HCT116 (cell line): Measurements from ENCODE around the gene ZFP36. TPM values are rescaled to one million over a fixed set of nuclear protein-coding genes. Genes with fewer than 3 reads are reported as not detected.

Experiments used
- ATAC-seq: fragments of 200-7000 bp; cut with Tn5 transposase; 2 replicates; pipeline ENCODE4 v1.9.1; 2020; ENCODE audit warnings: mild to moderate bottlenecking, moderate library complexity
- BruUV-seq: library from RNA; stranded (reverse); fragments of 400-500 nt; replicated peaks from 2 replicates; lab custom pipeline; 2021; lab: Mats Ljungman, UMichigan
- CTCF ChIA-PET: fragments of 300-600 bp; sonication (Branson Sonifier 250); formaldehyde crosslinking; loops from one replicate; lab custom pipeline; 2021; ENCODE audit warnings: antibody characterized with exemption; lab: Charles Lee
- POLR2A ChIA-PET: fragments of 300-600, 350-600 bp; sonication (Branson Sonifier 250); formaldehyde crosslinking; loops from one replicate; lab custom pipeline; 2021; ENCODE audit warnings: antibody characterized with exemption; lab: Charles Lee
- RAD21 ChIA-PET, 2 experiments: fragments of 300-600 bp; sonication (Branson Sonifier 250); formaldehyde crosslinking; loops; one replicate each; lab custom pipeline; 2023; ENCODE audit warnings: low total read pairs in 2 of 2; ENCODE audit not compliant: uncharacterized antibody in 2 of 2, unreplicated experiment in 2 of 2, low non-redundant PET in 1 of 2; lab: Charles Lee
- DNase-seq: peaks from one replicate; pipeline ENCODE4 v3.0.0-alpha.2; 2010; ENCODE audit warnings: low read depth, low spot score
- H2AFZ ChIP-seq: fragments of 200-600 bp; shearing (Covaris generic), sonication (generic); 2 replicates; pipeline ENCODE4 v1.6.1; 2017; ENCODE audit warnings: low read depth, mixed run types, mixed read lengths, antibody characterized with exemption, low read length; ENCODE audit not compliant: poor library complexity, severe bottlenecking
- H3K27ac ChIP-seq: 2 replicates; pipeline ENCODE4 v1.5.1; 2012; ENCODE audit warnings: low read depth, low read length
- H3K27me3 ChIP-seq: fragments of 200-600 bp; sonication (generic); 2 replicates; pipeline ENCODE4 v1.6.1; 2016; ENCODE audit warnings: mixed run types, low read length, mixed read lengths; ENCODE audit not compliant: insufficient read depth
- H3K36me3 ChIP-seq, 2 experiments: fragments of 200-500 bp in 1 of 2; fragments of 200-600 bp in 1 of 2; sonication (Bioruptor generic) in 1 of 2; sonication (generic) in 1 of 2; 2 replicates each; pipeline versions ENCODE4 v1.5.1 to v1.6.1; 2014 to 2016; ENCODE audit warnings: low read length in 2 of 2, inconsistent platforms in 1 of 2, mixed read lengths in 1 of 2, mixed run types in 1 of 2; ENCODE audit not compliant: insufficient read depth in 2 of 2, control insufficient read depth in 1 of 2
- H3K4me1 ChIP-seq, 2 experiments: fragments of 200-600 bp in 1 of 2; sonication (generic) in 1 of 2; 2 replicates each; pipeline versions ENCODE4 v1.5.1 to v1.6.1; 2012 to 2017; ENCODE audit warnings: low read length in 2 of 2, inconsistent platforms in 1 of 2, mild to moderate bottlenecking in 1 of 2, mixed read lengths in 1 of 2, mixed run types in 1 of 2, moderate library complexity in 1 of 2; ENCODE audit not compliant: insufficient read depth in 2 of 2, control insufficient read depth in 1 of 2
- H3K4me2 ChIP-seq: fragments of 200-600 bp; sonication (generic); 2 replicates; pipeline ENCODE4 v1.6.1; 2017; ENCODE audit warnings: mixed run types, low read length, mixed read lengths
- H3K4me3 ChIP-seq, 2 experiments: fragments of 200-600 bp in 1 of 2; sonication (generic) in 1 of 2; replicated peaks in 1 of 2; 2 replicates each; pipeline ENCODE4 v1.5.1; 2011 to 2016; ENCODE audit warnings: low read length in 2 of 2, control low read depth in 1 of 2, low read depth in 1 of 2, mild to moderate bottlenecking in 1 of 2, mixed read lengths in 1 of 2, mixed run types in 1 of 2
- H3K79me2 ChIP-seq: fragments of 200-600 bp; sonication (generic); 2 replicates; pipeline ENCODE4 v1.6.1; 2017; ENCODE audit warnings: mild to moderate bottlenecking, mixed run types, low read length, moderate library complexity, mixed read lengths; ENCODE audit not compliant: insufficient read depth
- H3K9ac ChIP-seq: fragments of 200-600 bp; sonication (generic); 2 replicates; pipeline ENCODE4 v1.6.1; 2016; ENCODE audit warnings: low read length, mixed read lengths
- H3K9me2 ChIP-seq: fragments of 200-600 bp; sonication (generic), shearing (Covaris generic); 2 replicates; pipeline ENCODE4 v1.6.1; 2017; ENCODE audit warnings: mixed run types, mild to moderate bottlenecking, moderate library complexity; ENCODE audit not compliant: insufficient read depth
- H3K9me3 ChIP-seq, 2 experiments: fragments of 200-500 bp in 1 of 2; fragments of 200-600 bp in 1 of 2; sonication (Bioruptor generic) in 1 of 2; sonication (generic) in 1 of 2; 2 replicates each; pipeline ENCODE4 v1.6.1; 2014 to 2017; ENCODE audit warnings: low read length in 2 of 2, mixed read lengths in 2 of 2, inconsistent platforms in 1 of 2, low read depth in 1 of 2, mild to moderate bottlenecking in 1 of 2, mixed run types in 1 of 2, moderate library complexity in 1 of 2; ENCODE audit not compliant: control insufficient read depth in 1 of 2, insufficient read depth in 1 of 2
- H4K20me1 ChIP-seq: fragments of 200-600 bp; sonication (generic), shearing (Covaris generic); 2 replicates; pipeline ENCODE4 v1.6.1; 2017; ENCODE audit warnings: mixed run types, mild to moderate bottlenecking, moderate library complexity; ENCODE audit not compliant: insufficient read depth
- CBX3 ChIP-seq: IDR thresholded peaks from 2 replicates; pipeline ENCODE4 v1.6.1; 2012; ENCODE audit warnings: low read depth
- CEBPB ChIP-seq: IDR thresholded peaks from 2 replicates; pipeline ENCODE4 v1.6.1; 2012; ENCODE audit warnings: low read depth
- EGR1 ChIP-seq: IDR thresholded peaks from 2 replicates; pipeline ENCODE4 v1.6.1; 2012; ENCODE audit warnings: low read depth
- ELF1 ChIP-seq: IDR thresholded peaks from 2 replicates; pipeline ENCODE4 v1.6.1; 2012; ENCODE audit warnings: low read depth, borderline replicate concordance
- EZH2 ChIP-seq: fragments of 200-600 bp; sonication (generic); IDR thresholded peaks from 2 replicates; pipeline ENCODE4 v1.6.1; 2017; ENCODE audit warnings: antibody characterized with exemption, mixed run types
- EZH2phosphoT487 ChIP-seq: fragments of 200-600 bp; IDR thresholded peaks from 2 replicates; pipeline ENCODE4 v1.6.1; 2018; ENCODE audit warnings: antibody characterized with exemption, borderline replicate concordance
- FOSL1 ChIP-seq: IDR thresholded peaks from 2 replicates; pipeline ENCODE4 v1.6.1; 2012; ENCODE audit warnings: low read depth
- JUND ChIP-seq: IDR thresholded peaks from 2 replicates; pipeline ENCODE4 v1.6.1; 2012
- POLR2A ChIP-seq: IDR thresholded peaks from 2 replicates; pipeline ENCODE4 v1.7.0; 2011; ENCODE audit warnings: borderline replicate concordance; ENCODE audit not compliant: insufficient read depth, insufficient read length; ENCODE audit errors: extremely low read depth
- POLR2AphosphoS5 ChIP-seq: IDR thresholded peaks from 2 replicates; pipeline ENCODE4 v1.6.1; 2011; ENCODE audit warnings: mild to moderate bottlenecking, low read depth, low read length, moderate library complexity
- SIN3A ChIP-seq: IDR thresholded peaks from 2 replicates; pipeline ENCODE4 v1.6.1; 2012; ENCODE audit warnings: low read depth
- SRF ChIP-seq: IDR thresholded peaks from 2 replicates; pipeline ENCODE4 v1.6.1; 2012; ENCODE audit warnings: low read depth
- TCF7L2 ChIP-seq: IDR thresholded peaks from 2 replicates; pipeline ENCODE4 v1.7.0; 2011; ENCODE audit warnings: borderline replicate concordance, inconsistent platforms; ENCODE audit not compliant: insufficient read depth, insufficient read length; ENCODE audit errors: extremely low read depth
- YY1 ChIP-seq: IDR thresholded peaks from 2 replicates; pipeline ENCODE4 v1.6.1; 2011; ENCODE audit warnings: low read length, low read depth, moderate library complexity, mild to moderate bottlenecking; ENCODE audit not compliant: insufficient replicate concordance; ENCODE audit errors: extremely low read depth
- ZFX ChIP-seq: fragments of 450-650 bp; IDR thresholded peaks from 2 replicates; pipeline ENCODE4 v1.6.1; 2017
- intact Hi-C: fragments of 100-400 bp; cut with micrococcal nuclease; formaldehyde crosslinking; loops from 2 replicates; pipeline ENCODE4 v1.10.0; 2022
- total RNA-seq: library from RNA; stranded (reverse); gene quantifications from one replicate; pipeline ENCODE4 v1.2.1, GENCODE V29; 2021; ENCODE audit not compliant: unreplicated experiment
- TF ChIP-seq, protein P1 (sequence below), 3 experiments: fragments of 200-600 bp in 1 of 3; sonication (generic) in 1 of 3; IDR thresholded peaks in 2 of 3; conservative IDR thresholded peaks in 1 of 3; 2 replicates each; pipeline ENCODE4 v1.5.1; 2012 to 2017; ENCODE audit warnings: low read depth in 2 of 3, low read length in 2 of 3, antibody characterized with exemption in 1 of 3, borderline replicate concordance in 1 of 3, control low read depth in 1 of 3, mild to moderate bottlenecking in 1 of 3, mixed read lengths in 1 of 3, mixed run types in 1 of 3, moderate library complexity in 1 of 3; ENCODE audit not compliant: insufficient read depth in 1 of 3
- TF ChIP-seq, protein P2 (sequence below): IDR thresholded peaks from 2 replicates; pipeline ENCODE4 v1.6.1; 2012
- TF ChIP-seq, protein P3 (sequence below): IDR thresholded peaks from 2 replicates; pipeline ENCODE4 v1.6.1; 2012; ENCODE audit warnings: low read depth
- TF ChIP-seq, protein P4 (sequence below): IDR thresholded peaks from 2 replicates; pipeline ENCODE4 v1.6.1; 2012

Gene ZFP36
- total RNA-seq, 1 experiment from 2014 or later: 131 TPM

DNA sequence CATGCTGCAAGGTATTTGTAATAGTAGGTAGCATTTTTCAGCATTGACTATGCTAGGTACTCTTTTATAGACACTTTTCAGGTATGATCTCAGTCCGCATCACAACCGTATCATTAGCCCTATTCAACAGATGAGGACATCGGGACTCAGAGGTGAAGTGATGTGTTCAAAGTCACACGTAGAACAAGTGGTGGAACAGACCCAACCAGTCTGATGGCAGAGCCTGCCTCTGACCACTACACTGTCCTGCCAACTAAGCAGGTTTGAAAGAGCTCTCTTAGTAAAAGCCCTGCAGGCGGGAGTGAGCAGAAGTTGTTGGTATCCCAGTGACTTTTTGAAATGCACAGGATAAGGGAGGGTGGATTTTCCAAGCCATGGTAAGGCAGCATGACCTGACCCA lies 35.9 kb upstream of the ZFP36 start:
- ATAC-seq (no peak), DNase-seq (no peak)
- ChIA-PET CTCF (no interaction called here), POLR2A (interaction anchor here (0.6 kb wide), 1 partner anchor 1104 kb away, joined by 3 read pairs; no protein-coding TSS in a partner anchor), RAD21 (no interaction called here)
- intact Hi-C loops: no loop called here
- no TSS peak for BruUV-seq
- H3K4me3 ChIP-seq: no peak overlapping the region
- no peaks in the 10 kb centered on the region for H4K20me1 ChIP-seq
- H3K27ac ChIP-seq: no peak overlapping the region
- H3K4me2 ChIP-seq: no peak overlapping the region
- no peaks in the 10 kb centered on the region for H3K79me2 ChIP-seq
- H3K4me1 ChIP-seq: no peaks in the 10 kb centered on the region
- TF ChIP-seq, protein P1, sequence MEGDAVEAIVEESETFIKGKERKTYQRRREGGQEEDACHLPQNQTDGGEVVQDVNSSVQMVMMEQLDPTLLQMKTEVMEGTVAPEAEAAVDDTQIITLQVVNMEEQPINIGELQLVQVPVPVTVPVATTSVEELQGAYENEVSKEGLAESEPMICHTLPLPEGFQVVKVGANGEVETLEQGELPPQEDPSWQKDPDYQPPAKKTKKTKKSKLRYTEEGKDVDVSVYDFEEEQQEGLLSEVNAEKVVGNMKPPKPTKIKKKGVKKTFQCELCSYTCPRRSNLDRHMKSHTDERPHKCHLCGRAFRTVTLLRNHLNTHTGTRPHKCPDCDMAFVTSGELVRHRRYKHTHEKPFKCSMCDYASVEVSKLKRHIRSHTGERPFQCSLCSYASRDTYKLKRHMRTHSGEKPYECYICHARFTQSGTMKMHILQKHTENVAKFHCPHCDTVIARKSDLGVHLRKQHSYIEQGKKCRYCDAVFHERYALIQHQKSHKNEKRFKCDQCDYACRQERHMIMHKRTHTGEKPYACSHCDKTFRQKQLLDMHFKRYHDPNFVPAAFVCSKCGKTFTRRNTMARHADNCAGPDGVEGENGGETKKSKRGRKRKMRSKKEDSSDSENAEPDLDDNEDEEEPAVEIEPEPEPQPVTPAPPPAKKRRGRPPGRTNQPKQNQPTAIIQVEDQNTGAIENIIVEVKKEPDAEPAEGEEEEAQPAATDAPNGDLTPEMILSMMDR (IDR thresholded peaks at IDR 0.05 in 2 of 3, conservative IDR thresholded peaks at IDR 0.05 in 1 of 3; ENCODE audit: borderline replicate concordance in 1 of 3, insufficient read depth in 1 of 3, low read depth in 2 of 3, low read length in 2 of 3): no peak
- TF ChIP-seq POLR2A: no peak
- no peak for TF ChIP-seq SIN3A
- TF ChIP-seq, protein P2, sequence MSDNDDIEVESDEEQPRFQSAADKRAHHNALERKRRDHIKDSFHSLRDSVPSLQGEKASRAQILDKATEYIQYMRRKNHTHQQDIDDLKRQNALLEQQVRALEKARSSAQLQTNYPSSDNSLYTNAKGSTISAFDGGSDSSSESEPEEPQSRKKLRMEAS: no peak
- TF ChIP-seq YY1: no peak
- TF ChIP-seq ZFX: no peak
- TF ChIP-seq EZH2phosphoT487: no peak
- TF ChIP-seq EGR1: no peak
- TF ChIP-seq POLR2AphosphoS5: no peak
- TF ChIP-seq CEBPB: no peak
- TF ChIP-seq, protein P3, sequence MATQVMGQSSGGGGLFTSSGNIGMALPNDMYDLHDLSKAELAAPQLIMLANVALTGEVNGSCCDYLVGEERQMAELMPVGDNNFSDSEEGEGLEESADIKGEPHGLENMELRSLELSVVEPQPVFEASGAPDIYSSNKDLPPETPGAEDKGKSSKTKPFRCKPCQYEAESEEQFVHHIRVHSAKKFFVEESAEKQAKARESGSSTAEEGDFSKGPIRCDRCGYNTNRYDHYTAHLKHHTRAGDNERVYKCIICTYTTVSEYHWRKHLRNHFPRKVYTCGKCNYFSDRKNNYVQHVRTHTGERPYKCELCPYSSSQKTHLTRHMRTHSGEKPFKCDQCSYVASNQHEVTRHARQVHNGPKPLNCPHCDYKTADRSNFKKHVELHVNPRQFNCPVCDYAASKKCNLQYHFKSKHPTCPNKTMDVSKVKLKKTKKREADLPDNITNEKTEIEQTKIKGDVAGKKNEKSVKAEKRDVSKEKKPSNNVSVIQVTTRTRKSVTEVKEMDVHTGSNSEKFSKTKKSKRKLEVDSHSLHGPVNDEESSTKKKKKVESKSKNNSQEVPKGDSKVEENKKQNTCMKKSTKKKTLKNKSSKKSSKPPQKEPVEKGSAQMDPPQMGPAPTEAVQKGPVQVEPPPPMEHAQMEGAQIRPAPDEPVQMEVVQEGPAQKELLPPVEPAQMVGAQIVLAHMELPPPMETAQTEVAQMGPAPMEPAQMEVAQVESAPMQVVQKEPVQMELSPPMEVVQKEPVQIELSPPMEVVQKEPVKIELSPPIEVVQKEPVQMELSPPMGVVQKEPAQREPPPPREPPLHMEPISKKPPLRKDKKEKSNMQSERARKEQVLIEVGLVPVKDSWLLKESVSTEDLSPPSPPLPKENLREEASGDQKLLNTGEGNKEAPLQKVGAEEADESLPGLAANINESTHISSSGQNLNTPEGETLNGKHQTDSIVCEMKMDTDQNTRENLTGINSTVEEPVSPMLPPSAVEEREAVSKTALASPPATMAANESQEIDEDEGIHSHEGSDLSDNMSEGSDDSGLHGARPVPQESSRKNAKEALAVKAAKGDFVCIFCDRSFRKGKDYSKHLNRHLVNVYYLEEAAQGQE: no peak
- no peak for TF ChIP-seq SRF
- TF ChIP-seq JUND: no peak
- TF ChIP-seq EZH2: no peak
- TF ChIP-seq TCF7L2: no peak
- TF ChIP-seq FOSL1: no peak
- TF ChIP-seq CBX3: no peak
- no peak for TF ChIP-seq ELF1
- TF ChIP-seq, protein P4, sequence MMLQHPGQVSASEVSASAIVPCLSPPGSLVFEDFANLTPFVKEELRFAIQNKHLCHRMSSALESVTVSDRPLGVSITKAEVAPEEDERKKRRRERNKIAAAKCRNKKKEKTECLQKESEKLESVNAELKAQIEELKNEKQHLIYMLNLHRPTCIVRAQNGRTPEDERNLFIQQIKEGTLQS: no peak
- H3K9me3 ChIP-seq: no peaks in the 10 kb centered on the region
- peaks cover 26 to 46% of the 10 kb centered on the region in 2 experiments for H3K36me3 ChIP-seq
- no peaks in the 10 kb centered on the region for H3K27me3 ChIP-seq
- H3K9me2 ChIP-seq: no peaks in the 10 kb centered on the region
- H3K9ac ChIP-seq: no peak overlapping the region
- H2AFZ ChIP-seq: no peak overlapping the region
